Thymus (tissue), 11 donors: ENCODE measurements around the gene MAP2K3. TPM values are rescaled to one million over a fixed set of nuclear protein-coding genes. Genes with fewer than 3 reads are reported as not detected.
"Not testable (repeated sequence)": the region's sequence is repeated elsewhere in the genome, so short reads cannot be mapped to it uniquely, and the experiment has no call there.

Experiments
- DNase-seq, 9 donors: peaks; one replicate each; pipeline ENCODE4 v3.0.0-alpha.2; 2013; ENCODE audit warnings: low spot score in 9 of 9, low read depth in 6 of 9, missing footprints in 1 of 9
- H3K27ac ChIP-seq, 2 donors: one replicate each; pipeline ENCODE4 v1.5.1; 2013; ENCODE audit warnings: control low read depth in 1 of 2, low read depth in 1 of 2, low read length in 1 of 2, mild to moderate bottlenecking in 1 of 2, moderate library complexity in 1 of 2
- H3K27me3 ChIP-seq, 2 donors: one replicate each; pipeline ENCODE4 v1.5.1; 2013; ENCODE audit warnings: low read length in 1 of 2; ENCODE audit not compliant: control insufficient read depth in 2 of 2, insufficient read depth in 1 of 2
- H3K36me3 ChIP-seq, 2 donors: one replicate each; pipeline ENCODE4 v1.5.1; 2013; ENCODE audit warnings: low read length in 1 of 2, mild to moderate bottlenecking in 1 of 2, moderate library complexity in 1 of 2; ENCODE audit not compliant: control insufficient read depth in 2 of 2, insufficient read depth in 2 of 2
- H3K4me1 ChIP-seq, 2 donors: one replicate each; pipeline ENCODE4 v1.5.1; 2013; ENCODE audit warnings: low read length in 2 of 2; ENCODE audit not compliant: control insufficient read depth in 2 of 2, insufficient read depth in 2 of 2
- H3K4me3 ChIP-seq, 2 donors: one replicate each; pipeline ENCODE4 v1.5.1; 2013; ENCODE audit warnings: low read length in 2 of 2, control low read depth in 1 of 2, mild to moderate bottlenecking in 1 of 2
- H3K9me3 ChIP-seq, 2 donors: one replicate each; pipeline ENCODE4 v1.5.1; 2013; ENCODE audit warnings: low read length in 1 of 2, mild to moderate bottlenecking in 1 of 2; ENCODE audit not compliant: control insufficient read depth in 2 of 2, insufficient read depth in 1 of 2
- WGBS: extraction: QIAGEN DNeasy Blood & Tissue Kit; methylation state at CpG from one replicate; pipeline ENCODE4 v1.1.7; 2013; 5-methylcytosine and 5-hydroxymethylcytosine counted together
- polyA plus RNA-seq: library from polyadenylated mRNA; stranded (reverse); fragments of 200-250 nt; gene quantifications from one replicate; pipeline ENCODE4 v1.2.3, GENCODE V29; 2013
- total RNA-seq: library from RNA; stranded (reverse); fragments of 120-200 nt; gene quantifications from one replicate; pipeline ENCODE4 v1.2.4, GENCODE V29; 2013
- donor health status: healthy.

The MAP2K3 gene
- total and polyA plus RNA-seq, 2 donors = 9.1 to 33.4 TPM

DNA sequence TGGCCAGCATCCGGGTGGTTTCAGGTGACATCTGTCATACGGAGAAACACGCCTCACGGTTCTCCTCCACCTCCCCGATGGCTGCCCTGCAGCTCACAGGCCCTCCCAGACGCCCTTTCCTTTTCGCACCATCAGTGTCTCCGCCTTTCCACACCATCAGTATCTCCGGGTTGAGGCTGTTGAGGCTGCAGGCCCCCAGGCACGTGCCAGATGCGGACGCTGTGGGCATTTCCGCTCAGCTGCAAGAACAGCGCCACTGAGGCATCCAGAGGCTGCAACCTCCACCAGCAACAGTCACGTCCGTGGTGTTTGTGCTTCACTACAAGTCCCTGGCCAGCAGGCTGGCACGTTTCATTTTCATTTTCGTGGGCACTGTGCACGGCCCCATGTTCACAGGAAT is 66.0 kb downstream of the MAP2K3 start:
- H3K9me3 ChIP-seq, DNase-seq, H3K27ac ChIP-seq, H3K36me3 ChIP-seq, H3K4me3 ChIP-seq, H3K27me3 ChIP-seq, H3K4me1 ChIP-seq: not testable (repeated sequence)
- WGBS = 86% methylated on average over 19 of the region's 19 CpGs

DNA sequence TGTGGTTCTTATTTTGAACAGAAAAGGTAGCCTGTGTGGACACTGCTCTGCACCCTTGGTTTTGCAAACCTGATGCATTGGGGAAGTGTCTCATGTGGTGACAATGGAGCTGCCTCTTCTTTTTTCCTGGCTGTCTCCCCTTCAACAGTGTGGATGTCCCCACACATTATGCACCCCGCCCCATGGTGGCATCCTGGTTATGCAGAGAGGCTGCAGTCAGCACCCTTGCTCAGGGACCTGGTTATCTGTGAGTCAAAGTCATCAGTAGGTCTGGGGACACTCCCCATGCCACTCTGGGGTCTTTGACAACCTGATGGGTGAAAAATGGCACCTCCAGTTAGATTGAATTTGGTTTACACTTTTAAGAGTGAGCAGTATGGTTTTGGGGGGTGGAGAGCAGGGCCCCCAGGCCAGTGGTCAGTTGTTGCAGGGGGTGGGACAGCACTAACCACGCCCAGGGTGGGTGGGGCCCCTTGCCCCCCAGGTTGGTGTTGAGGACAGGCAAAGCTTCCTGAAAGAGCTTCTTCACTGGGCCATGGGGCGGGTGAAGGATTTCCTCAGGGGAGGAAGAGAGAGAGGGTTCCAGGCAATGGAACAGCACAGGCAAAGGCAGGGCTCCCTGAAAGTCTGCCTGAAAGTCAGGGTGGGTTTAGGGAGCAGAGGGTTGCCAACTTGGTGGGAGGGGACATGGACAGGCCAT is 67.0 kb downstream of the MAP2K3 start:
- WGBS = 83% methylated on average over 3 of the region's 3 CpGs
- no peak for DNase-seq
- H3K9me3 ChIP-seq = no peaks in the 10 kb centered on the region
- H3K27ac ChIP-seq = no peak overlapping the region
- H3K27me3 ChIP-seq = no peaks in the 10 kb centered on the region
- H3K4me1 ChIP-seq = no peaks in the 10 kb centered on the region
- no peak overlapping the region for H3K4me3 ChIP-seq
- H3K36me3 ChIP-seq = no peaks in the 10 kb centered on the region

DNA sequence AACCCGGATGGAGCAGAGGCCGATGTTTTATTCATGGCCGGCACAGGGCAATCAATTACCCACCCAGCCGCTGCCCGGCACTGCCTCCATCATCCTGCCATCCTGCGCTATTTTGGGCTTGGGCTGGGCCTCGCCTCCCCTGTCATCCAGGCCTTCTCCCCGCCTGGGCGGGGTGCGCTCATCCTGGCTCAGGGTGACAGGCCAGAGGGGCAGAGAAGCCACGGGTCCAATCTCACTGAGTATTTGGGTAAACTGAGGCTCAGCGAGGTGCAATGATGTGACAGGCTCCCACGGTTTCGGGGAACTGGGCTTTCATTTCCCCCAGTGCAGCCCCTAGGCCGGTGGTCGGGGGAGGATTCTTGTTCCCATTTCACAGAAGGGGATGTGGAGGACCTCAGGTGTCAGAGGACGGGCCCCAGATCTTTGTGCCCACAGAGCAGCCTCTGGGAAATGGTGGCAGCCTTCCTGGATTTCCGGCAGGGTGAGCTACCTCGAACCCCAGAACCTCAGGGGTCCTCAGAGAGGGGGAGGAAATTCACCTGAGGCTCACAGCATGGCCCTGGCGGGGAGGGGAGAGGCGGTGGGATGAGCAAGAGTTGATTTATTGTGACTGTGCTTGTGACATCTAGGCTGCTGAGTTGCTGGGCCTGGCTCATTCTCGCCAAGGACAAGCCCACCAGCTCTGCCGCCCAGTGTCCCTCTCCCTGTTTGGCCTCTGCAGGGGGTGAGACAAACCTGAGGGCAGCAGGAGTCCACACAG is 67.9 kb downstream of the MAP2K3 start:
- DNase-seq = no peak
- Histone ChIP-seq H3K36me3 (no peaks in the 10 kb centered on the region), H3K9me3 (no peaks in the 10 kb centered on the region), H3K4me3 (no peak overlapping the region), H3K4me1 (no peaks in the 10 kb centered on the region), H3K27me3 (no peaks in the 10 kb centered on the region), H3K27ac (no peak overlapping the region)
- WGBS = 96% methylated on average over 23 of the region's 23 CpGs

DNA sequence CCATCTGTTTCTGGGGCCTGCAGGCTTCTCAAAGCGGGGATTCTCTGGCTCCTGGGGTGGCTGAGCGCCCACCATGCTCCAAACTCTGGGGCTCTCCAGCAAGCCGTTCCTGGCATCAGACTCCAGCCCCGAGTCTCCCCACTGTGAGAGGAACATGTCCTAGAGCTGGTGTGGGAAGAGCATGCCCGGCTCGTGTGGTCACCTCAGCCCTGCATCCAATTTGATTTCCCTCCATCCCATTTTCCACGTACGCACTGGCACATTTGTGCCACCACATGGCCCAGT is 68.4 kb downstream of the MAP2K3 start:
- no peaks in the 10 kb centered on the region for H3K9me3 ChIP-seq
- DNase-seq = no peak
- H3K27me3 ChIP-seq = no peaks in the 10 kb centered on the region
- no peaks in the 10 kb centered on the region for H3K4me1 ChIP-seq
- H3K27ac ChIP-seq = no peak overlapping the region
- WGBS = 95% methylated on average over 8 of the region's 8 CpGs
- no peak overlapping the region for H3K4me3 ChIP-seq
- H3K36me3 ChIP-seq = no peaks in the 10 kb centered on the region

DNA sequence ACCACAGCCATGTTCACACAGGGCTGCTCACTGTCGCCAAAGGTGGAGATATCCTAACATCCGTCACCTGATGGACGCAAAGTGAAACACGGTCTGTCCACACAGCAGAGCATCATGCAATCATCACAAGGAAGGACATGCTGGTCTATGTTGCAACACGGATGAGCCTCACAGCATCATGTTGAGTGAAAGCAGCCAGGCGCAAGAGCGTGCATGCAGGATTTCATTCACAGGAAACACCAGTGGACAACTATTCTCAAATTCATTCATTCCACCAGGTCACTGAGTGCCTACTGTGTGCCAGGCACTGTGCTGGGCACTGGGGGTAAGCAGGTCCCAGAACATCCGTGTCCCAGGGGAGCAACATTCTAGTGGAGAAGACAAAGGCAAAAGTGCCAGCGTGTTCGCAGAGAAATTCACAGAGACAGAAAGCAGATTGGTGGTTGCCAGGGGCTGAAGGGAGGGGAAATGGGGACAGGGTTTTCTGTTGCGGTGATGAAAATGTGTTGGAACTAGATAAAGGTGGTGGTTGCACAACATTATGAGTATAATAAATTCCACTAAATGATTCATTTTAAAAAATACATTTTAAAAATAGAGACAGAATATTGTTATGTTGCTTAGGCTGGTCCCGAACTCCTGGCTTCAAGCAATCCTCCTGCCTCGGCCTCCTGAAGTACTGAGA is 69.0 kb downstream of the MAP2K3 start:
- H3K27ac ChIP-seq = no peak overlapping the region
- no peaks in the 10 kb centered on the region for H3K27me3 ChIP-seq
- no peak overlapping the region for H3K4me3 ChIP-seq
- H3K36me3 ChIP-seq = no peaks in the 10 kb centered on the region
- H3K9me3 ChIP-seq = no peaks in the 10 kb centered on the region
- DNase-seq = no peak
- no peaks in the 10 kb centered on the region for H3K4me1 ChIP-seq
- WGBS = 89% methylated on average over 13 of the region's 13 CpGs

DNA sequence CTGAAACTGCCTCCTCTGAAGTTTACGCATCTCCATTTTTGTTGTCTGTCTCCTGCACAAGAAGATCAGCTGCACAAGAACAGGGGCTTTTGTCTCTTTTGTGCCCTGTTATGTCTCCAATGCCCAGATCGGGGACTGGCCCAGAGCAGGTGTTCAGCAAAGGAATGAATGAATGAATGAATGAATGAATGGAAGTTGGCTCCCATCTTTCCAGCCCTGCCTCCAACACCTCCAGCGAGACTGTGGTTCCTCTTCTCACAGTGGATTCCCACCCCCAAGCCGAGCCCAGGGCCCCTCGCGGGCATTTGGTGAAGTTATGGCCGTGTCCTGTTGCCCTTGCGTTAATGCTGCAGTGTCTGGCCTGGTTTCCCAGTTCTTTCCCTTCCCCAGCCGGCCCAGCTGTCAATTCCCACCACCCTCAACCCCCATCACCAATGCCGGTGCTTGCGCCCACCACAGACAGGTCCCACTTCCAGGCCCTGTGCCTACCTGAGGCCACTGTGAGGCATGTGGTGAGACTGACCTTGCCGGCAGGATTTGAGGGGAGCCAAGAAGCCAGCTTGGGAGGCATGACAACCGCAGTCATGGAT is 70.4 kb downstream of the MAP2K3 start:
- no peaks in the 10 kb centered on the region for H3K36me3 ChIP-seq
- DNase-seq = no peak
- no peaks in the 10 kb centered on the region for H3K9me3 ChIP-seq
- 96% methylated on average over 13 of the region's 13 CpGs for WGBS
- no peaks in the 10 kb centered on the region for H3K27me3 ChIP-seq
- H3K4me3 ChIP-seq = no peak overlapping the region
- H3K27ac ChIP-seq = no peak overlapping the region
- H3K4me1 ChIP-seq = no peaks in the 10 kb centered on the region

DNA sequence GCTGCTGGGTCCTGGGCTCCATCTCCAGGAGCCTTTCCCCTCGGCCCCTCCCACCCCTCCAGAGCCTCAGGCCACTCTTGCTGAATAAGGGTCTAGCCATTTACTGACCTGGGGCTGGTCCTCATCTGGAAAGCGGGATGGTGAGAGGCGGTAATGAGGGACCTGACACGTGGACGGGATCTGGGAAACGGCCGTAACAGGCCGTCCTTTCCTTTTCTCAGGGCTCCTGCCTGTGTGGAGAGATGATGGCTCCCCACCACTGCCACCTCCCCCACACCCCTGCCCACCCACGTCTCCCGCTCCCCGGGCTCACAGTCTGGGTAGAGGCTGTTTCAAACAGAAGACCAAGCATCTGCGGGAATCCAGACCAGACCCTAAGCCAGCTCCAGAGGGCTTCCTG is 71.1 kb downstream of the MAP2K3 start:
- Histone ChIP-seq H3K36me3 (no peaks in the 10 kb centered on the region), H3K9me3 (no peaks in the 10 kb centered on the region), H3K27me3 (no peaks in the 10 kb centered on the region), H3K4me3 (no peak overlapping the region), H3K4me1 (no peaks in the 10 kb centered on the region), H3K27ac (no peak overlapping the region)
- WGBS = 89% methylated on average over 12 of the region's 12 CpGs
- DNase-seq = no peak

DNA sequence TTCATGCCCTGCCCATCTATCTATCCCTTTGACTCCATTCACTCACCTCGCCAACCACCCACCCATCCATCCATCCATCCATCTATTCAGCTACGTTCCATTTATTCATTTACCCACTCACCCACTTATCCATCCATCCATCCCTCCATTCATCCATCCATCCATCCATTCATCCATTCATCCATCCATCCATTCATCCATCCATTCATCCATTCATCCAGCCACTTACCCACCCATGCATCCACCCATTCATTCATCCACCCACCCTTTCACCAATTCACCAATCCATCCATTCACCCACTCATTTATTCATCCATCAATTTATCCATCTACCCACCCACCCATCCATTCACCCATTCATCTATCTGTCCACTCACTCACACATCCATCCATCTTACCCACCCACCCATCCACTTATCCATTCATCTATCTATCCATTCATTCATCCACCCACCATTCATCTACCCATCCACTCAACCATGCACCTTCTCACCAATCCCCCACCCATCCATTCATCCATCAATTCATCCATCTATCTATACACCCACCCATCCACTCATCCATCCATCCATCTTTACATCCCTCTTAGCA is 72.1 kb downstream of the MAP2K3 start:
- H3K9me3 ChIP-seq = no peaks in the 10 kb centered on the region
- no peak overlapping the region for H3K4me3 ChIP-seq
- peaks cover 0 to 2% of the 10 kb centered on the region in 2 donors for H3K27me3 ChIP-seq
- WGBS = 97% methylated on average over 2 of the region's 2 CpGs
- H3K27ac ChIP-seq = no peak overlapping the region
- no peak for DNase-seq
- H3K36me3 ChIP-seq = no peaks in the 10 kb centered on the region
- no peaks in the 10 kb centered on the region for H3K4me1 ChIP-seq

DNA sequence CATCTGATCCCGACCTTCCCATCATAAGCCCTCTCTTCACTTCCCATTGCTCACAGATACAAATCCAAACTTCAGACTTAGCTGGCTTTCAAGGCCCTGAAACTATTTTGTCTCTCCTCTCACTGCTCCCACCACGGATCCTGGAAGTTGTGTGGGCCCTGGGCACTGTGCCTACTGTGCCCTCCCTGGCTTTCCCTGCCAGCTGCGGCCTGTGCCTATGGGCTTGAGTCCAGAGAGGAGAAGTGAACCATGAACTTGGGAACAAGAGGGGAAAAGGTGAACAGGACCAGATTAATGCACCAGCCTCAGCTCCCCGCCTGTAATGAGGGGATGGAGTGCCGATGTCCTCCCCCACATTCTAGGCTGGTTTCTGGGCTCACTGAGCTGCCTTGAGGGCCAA is 72.8 kb downstream of the MAP2K3 start:
- peaks cover 0 to 2% of the 10 kb centered on the region in 2 donors for H3K27me3 ChIP-seq
- no peak overlapping the region for H3K27ac ChIP-seq
- H3K36me3 ChIP-seq = no peaks in the 10 kb centered on the region
- no peak for DNase-seq
- H3K4me1 ChIP-seq = no peaks in the 10 kb centered on the region
- no peaks in the 10 kb centered on the region for H3K9me3 ChIP-seq
- H3K4me3 ChIP-seq = no peak overlapping the region
- 94% methylated on average over 5 of the region's 5 CpGs for WGBS
